Liver (tissue), 9 donors: ENCODE results near the gene DIDO1. TPM values are rescaled to one million over a fixed set of nuclear protein-coding genes. Genes with fewer than 3 reads are reported as not detected.

Experiments
- DNase-seq: peaks from one replicate; pipeline ENCODE4 v3.0.0-alpha.2; 2017; ENCODE audit warnings: low spot score
- H3K27ac ChIP-seq, 2 donors: one replicate each; pipeline ENCODE4 v1.7.0; 2013; ENCODE audit warnings: inconsistent platforms in 2 of 2, low read length in 2 of 2, control low read depth in 1 of 2, low read depth in 1 of 2, mild to moderate bottlenecking in 1 of 2
- H3K27me3 ChIP-seq, 4 donors: one replicate each; pipeline versions ENCODE4 v1.6.1 to v1.7.0; 2013; ENCODE audit warnings: low read length in 3 of 4, inconsistent platforms in 1 of 4, mild to moderate bottlenecking in 1 of 4, moderate library complexity in 1 of 4; ENCODE audit not compliant: control insufficient read depth in 4 of 4, insufficient read depth in 4 of 4
- H3K36me3 ChIP-seq, 4 donors: one replicate each; pipeline versions ENCODE4 v1.6.1 to v1.7.0; 2013; ENCODE audit warnings: low read length in 3 of 4, mild to moderate bottlenecking in 3 of 4, low read depth in 1 of 4, moderate library complexity in 1 of 4; ENCODE audit not compliant: control insufficient read depth in 4 of 4, insufficient read depth in 3 of 4
- H3K4me1 ChIP-seq, 4 donors: one replicate each; pipeline versions ENCODE4 v1.6.1 to v1.7.0; 2013; ENCODE audit warnings: low read length in 3 of 4, mild to moderate bottlenecking in 3 of 4, moderate library complexity in 1 of 4; ENCODE audit not compliant: control insufficient read depth in 4 of 4, insufficient read depth in 4 of 4
- H3K4me3 ChIP-seq, 3 donors: one replicate each; pipeline versions ENCODE4 v1.6.1 to v1.7.0; 2013; ENCODE audit warnings: low read length in 3 of 3, control low read depth in 1 of 3, low read depth in 1 of 3, mild to moderate bottlenecking in 1 of 3
- H3K9ac ChIP-seq, 2 donors: one replicate each; pipeline ENCODE4 v1.7.0; 2013; ENCODE audit warnings: low read length in 2 of 2, mild to moderate bottlenecking in 2 of 2, moderate library complexity in 2 of 2, control low read depth in 1 of 2, low read depth in 1 of 2
- H3K9me3 ChIP-seq, 4 donors: one replicate each; pipeline versions ENCODE4 v1.6.1 to v1.7.0; 2013; ENCODE audit warnings: low read length in 3 of 4; ENCODE audit not compliant: control insufficient read depth in 4 of 4
- ATF3 ChIP-seq: IDR thresholded peaks from 2 replicates; pipeline ENCODE4 v1.6.1; 2016; ENCODE audit warnings: antibody characterized with exemption
- CTCF ChIP-seq: fragments of 150-350 bp; IDR thresholded peaks from 2 replicates; pipeline ENCODE4 v1.5.1; 2017; ENCODE audit warnings: improper control_type of control experiment, low read depth, low read length; ENCODE audit not compliant: missing input control
- FOXA1 ChIP-seq: IDR thresholded peaks from 2 replicates; pipeline ENCODE4 v1.6.1; 2016; ENCODE audit warnings: antibody characterized with exemption
- FOXA2 ChIP-seq: IDR thresholded peaks from 2 replicates; pipeline ENCODE4 v1.6.1; 2016; ENCODE audit warnings: antibody characterized with exemption
- GABPA ChIP-seq, 2 donors: IDR thresholded peaks in 1 of 2; conservative IDR thresholded peaks in 1 of 2; 2 replicates each; pipeline ENCODE4 v1.6.1; 2016; ENCODE audit warnings: antibody characterized with exemption in 2 of 2, mild to moderate bottlenecking in 1 of 2, moderate library complexity in 1 of 2
- HNF4G ChIP-seq: IDR thresholded peaks from 2 replicates; pipeline ENCODE4 v1.6.1; 2016; ENCODE audit warnings: antibody characterized with exemption
- MAX ChIP-seq: IDR thresholded peaks from 2 replicates; pipeline ENCODE4 v1.6.1; 2016; ENCODE audit warnings: antibody characterized with exemption
- REST ChIP-seq: IDR thresholded peaks from 2 replicates; pipeline ENCODE4 v1.6.1; 2016; ENCODE audit warnings: antibody characterized with exemption, mild to moderate bottlenecking
- RXRA ChIP-seq, 2 donors: IDR thresholded peaks; 2 replicates each; pipeline ENCODE4 v1.6.1; 2017 to 2018; ENCODE audit warnings: antibody characterized with exemption in 2 of 2, mild to moderate bottlenecking in 1 of 2
- SP1 ChIP-seq: IDR thresholded peaks from 2 replicates; pipeline ENCODE4 v1.6.1; 2018; ENCODE audit warnings: antibody characterized with exemption, mild to moderate bottlenecking
- TAF1 ChIP-seq: conservative IDR thresholded peaks from 2 replicates; pipeline ENCODE4 v1.6.1; 2016; ENCODE audit warnings: antibody characterized with exemption, mild to moderate bottlenecking
- YY1 ChIP-seq: IDR thresholded peaks from 2 replicates; pipeline ENCODE4 v1.6.1; 2016; ENCODE audit warnings: antibody characterized with exemption, mild to moderate bottlenecking
- WGBS: extraction: QIAGEN DNeasy Blood & Tissue Kit; methylation state at CpG from one replicate; pipeline ENCODE4 v1.1.7; 2013; 5-methylcytosine and 5-hydroxymethylcytosine counted together
- polyA plus RNA-seq, 2 donors: library from polyadenylated mRNA; stranded (reverse) in 1 of 2; unstranded in 1 of 2; fragments of 200-250 nt in 1 of 2; fragments of >200 nt in 1 of 2; fragmentation: Nextera tagmentation in 1 of 2; extraction: Ambion mirVana in 1 of 2; gene quantifications; one replicate each; pipeline versions ENCODE4 v1.2.1 to v1.2.3, GENCODE V29; 2013 to 2015
- total RNA-seq, 2 donors: library from RNA; depleted of rRNA; stranded (reverse); fragments of >200 nt; gene quantifications; one replicate each; pipeline ENCODE4 v1.2.3, GENCODE V29; 2014
- donor health status: healthy.
- donor health status: healthy.
- donor health status: healthy.
- donor health status: healthy.
- donor health status: healthy.

The DIDO1 gene
- total and polyA plus RNA-seq, 4 donors, result 10.1 to 43.1 (median 17.4) TPM

GRCh38 chr20:62958388-62959100 is 32.2 kb upstream of the DIDO1 start (continued):
- TF ChIP-seq REST (no peak), YY1 (no peak), MAX (no peak), RXRA (IDR thresholded peaks at IDR 0.05) (no peak)

- WGBS, result 93% methylated on average over 36 of the region's 36 CpGs
- Histone ChIP-seq H3K9ac (no peak overlapping the region), H3K36me3 (peaks cover 8 to 48% (median 15%) of the 10 kb centered on the region in 4 donors), H3K4me3 (no peak overlapping the region), H3K27me3 (no peaks in the 10 kb centered on the region), H3K27ac (no peak overlapping the region), H3K4me1 (peaks cover 0 to 34% (median 27%) of the 10 kb centered on the region in 4 donors), H3K9me3 (no peaks in the 10 kb centered on the region)
- TF ChIP-seq SP1, result no peak
- TF ChIP-seq TAF1, result no peak
- no peak for TF ChIP-seq HNF4G
- no peak for TF ChIP-seq FOXA1
- no peak for TF ChIP-seq ATF3
- no peak for TF ChIP-seq REST
- TF ChIP-seq RXRA (IDR thresholded peaks at IDR 0.05), result no peak
- TF ChIP-seq MAX, result no peak
- no peak for TF ChIP-seq CTCF
- TF ChIP-seq YY1, result no peak
- TF ChIP-seq GABPA (IDR thresholded peaks at IDR 0.05 in 1 of 2, conservative IDR thresholded peaks at IDR 0.05 in 1 of 2), result no peak
- TF ChIP-seq FOXA2, result no peak
- DNase-seq, result no peak
Measured at GRCh38 chr20:62957136-62958117, 31.1 kb upstream of the DIDO1 start.
